ENCODE results near the gene ZBTB5.

Gene ZBTB5

DNA sequence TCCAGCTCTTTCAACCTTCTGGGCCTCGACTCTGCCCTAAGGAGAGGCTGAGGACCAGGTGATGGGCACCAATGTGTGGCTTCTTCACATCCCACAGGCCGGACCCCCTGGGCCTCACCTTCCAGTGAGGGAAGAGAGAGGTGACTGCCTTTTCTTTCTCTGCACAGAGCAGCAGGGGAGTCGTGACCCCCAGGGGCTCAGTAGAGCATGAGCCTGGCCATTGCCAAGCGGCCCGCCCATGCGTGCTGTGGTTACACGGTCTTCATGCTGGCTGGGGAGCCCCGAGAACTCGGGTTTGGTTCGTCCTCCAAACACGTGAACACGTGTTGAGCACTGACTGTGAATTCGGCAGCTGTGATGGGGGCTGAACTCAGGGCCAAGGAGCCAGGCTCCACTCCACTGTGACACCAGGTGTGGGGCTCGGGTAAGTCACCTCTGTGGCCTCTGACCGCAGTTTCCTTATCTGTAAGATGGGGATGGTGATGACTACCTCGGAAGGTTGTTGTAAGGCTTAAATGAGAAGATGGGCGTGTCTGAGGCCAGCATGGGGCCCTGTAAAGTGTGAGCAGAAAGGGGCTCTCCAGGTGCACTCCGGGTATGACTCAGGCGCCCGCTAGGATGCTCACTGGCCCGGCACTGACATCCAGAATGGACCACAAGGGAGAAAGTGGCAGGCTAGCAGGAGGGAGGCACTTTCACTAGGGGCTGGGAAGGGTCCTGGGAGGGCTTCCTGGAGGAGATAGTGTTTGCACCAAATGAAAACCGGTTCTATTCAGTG lies 56.1 kb downstream of the ZBTB5 start:
- Histone ChIP-seq H3K4me3 (ENCODE audit: low read length, poor library complexity, severe bottlenecking) (no peak overlapping the region), H3K4me2 (ENCODE audit: low read depth, low read length, poor library complexity, severe bottlenecking) (no peak overlapping the region)

DNA sequence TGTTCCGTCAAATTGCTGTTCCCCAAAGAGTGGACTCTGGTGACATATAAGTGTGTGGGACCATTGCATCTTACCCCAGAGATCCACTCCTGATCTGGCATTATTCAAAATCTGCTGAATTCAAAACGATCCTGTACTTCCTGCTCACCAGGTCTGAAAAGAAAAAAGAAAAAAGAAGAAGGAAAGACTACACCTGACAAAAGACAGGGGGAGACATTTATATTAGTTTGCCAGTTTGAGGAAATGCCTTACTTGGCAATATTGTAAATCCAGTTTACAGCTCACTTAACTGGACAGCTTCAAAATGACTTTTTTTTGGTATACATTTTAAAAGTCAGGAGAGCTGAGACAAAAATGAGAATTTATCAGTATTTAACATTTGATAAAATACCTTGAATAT lies 57.8 kb downstream of the ZBTB5 start:
- no peak overlapping the region for H3K4me2 ChIP-seq (ENCODE audit: low read depth, low read length, poor library complexity, severe bottlenecking)
- no peaks in the 10 kb centered on the region for H3K36me3 ChIP-seq (ENCODE audit: insufficient read depth, low read length)

More for the DNA sequence above, 56.1 kb downstream of the ZBTB5 start:
- TF ChIP-seq EZH2phosphoT487 (IDR thresholded peaks at IDR 0.05; ENCODE audit: borderline replicate concordance): no peak
- TF ChIP-seq, protein P1, sequence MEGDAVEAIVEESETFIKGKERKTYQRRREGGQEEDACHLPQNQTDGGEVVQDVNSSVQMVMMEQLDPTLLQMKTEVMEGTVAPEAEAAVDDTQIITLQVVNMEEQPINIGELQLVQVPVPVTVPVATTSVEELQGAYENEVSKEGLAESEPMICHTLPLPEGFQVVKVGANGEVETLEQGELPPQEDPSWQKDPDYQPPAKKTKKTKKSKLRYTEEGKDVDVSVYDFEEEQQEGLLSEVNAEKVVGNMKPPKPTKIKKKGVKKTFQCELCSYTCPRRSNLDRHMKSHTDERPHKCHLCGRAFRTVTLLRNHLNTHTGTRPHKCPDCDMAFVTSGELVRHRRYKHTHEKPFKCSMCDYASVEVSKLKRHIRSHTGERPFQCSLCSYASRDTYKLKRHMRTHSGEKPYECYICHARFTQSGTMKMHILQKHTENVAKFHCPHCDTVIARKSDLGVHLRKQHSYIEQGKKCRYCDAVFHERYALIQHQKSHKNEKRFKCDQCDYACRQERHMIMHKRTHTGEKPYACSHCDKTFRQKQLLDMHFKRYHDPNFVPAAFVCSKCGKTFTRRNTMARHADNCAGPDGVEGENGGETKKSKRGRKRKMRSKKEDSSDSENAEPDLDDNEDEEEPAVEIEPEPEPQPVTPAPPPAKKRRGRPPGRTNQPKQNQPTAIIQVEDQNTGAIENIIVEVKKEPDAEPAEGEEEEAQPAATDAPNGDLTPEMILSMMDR (conservative IDR thresholded peaks at IDR 0.05; ENCODE audit: low read length): no peak
- Histone ChIP-seq H3K79me2 (ENCODE audit: insufficient read depth, low read length) (no peaks in the 10 kb centered on the region), H3K9me3 (ENCODE audit: insufficient read depth, low read depth, low read length) (no peaks in the 10 kb centered on the region), H2AFZ (ENCODE audit: low read length) (no peak overlapping the region; the same call in 1 of the 2 replicates), H3K4me1 (ENCODE audit: insufficient read depth, low read length, poor library complexity, severe bottlenecking) (peaks cover 16% of the 10 kb centered on the region), H3F3A (ENCODE audit: low read depth) (no peaks in the 10 kb centered on the region), H3K27me3 (ENCODE audit: insufficient read depth, low read length, poor library complexity, severe bottlenecking) (no peaks in the 10 kb centered on the region), H3K36me3 (ENCODE audit: insufficient read depth, low read length) (no peaks in the 10 kb centered on the region), H4K20me1 (ENCODE audit: insufficient read depth, low read length, poor library complexity, severe bottlenecking) (no peaks in the 10 kb centered on the region), H3K9ac (ENCODE audit: low read depth, low read length, poor library complexity, severe bottlenecking) (no peak overlapping the region), H3K9me2 (replicated peaks; ENCODE audit: low read depth, low read length) (no peaks in the 10 kb centered on the region)

DNA sequence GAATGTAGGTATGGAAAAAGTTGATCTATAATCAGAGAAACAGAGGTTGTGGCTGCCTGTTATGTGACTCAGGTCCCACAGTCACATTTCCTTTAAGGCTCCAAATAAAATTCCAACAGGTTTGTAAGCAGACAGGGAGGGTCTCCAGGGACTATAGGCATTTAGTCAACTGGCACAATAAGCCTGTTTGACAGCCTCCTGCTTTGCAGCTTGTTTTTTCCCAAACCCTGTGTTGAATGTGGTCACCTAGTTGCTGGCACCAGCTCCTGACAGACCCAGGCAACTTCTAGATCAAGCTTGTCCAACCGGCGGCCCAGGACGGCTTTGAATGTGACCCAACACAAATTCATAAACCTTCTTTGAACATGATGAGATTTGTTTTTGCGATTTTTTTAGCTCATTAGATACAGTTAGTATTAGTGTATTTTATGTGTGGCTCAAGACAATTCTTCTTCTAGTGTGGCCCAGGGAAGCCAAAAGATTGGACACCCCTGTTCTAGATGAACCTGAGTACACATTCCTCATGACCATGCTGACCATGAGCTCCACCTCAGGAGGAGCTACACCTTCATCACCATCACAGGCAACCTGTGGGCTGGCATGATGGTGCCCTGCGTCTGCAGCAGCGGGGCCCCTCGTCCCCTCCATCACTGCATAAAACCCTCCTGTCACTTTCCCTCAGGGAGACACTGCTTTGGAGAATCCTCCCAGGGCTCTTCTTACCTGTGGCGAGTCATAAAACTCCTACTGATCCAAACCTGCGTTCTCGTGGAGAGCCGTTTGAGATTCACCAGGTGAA lies 58.4 kb downstream of the ZBTB5 start:
- no peaks in the 10 kb centered on the region for H4K20me1 ChIP-seq (ENCODE audit: insufficient read depth, low read length, poor library complexity, severe bottlenecking)
- H3K9me3 ChIP-seq (ENCODE audit: insufficient read depth, low read depth, low read length): no peaks in the 10 kb centered on the region
- no peaks in the 10 kb centered on the region for H3K27me3 ChIP-seq (ENCODE audit: insufficient read depth, low read length, poor library complexity, severe bottlenecking)
- H3K9ac ChIP-seq (ENCODE audit: low read depth, low read length, poor library complexity, severe bottlenecking): no peak overlapping the region
- H3K9me2 ChIP-seq (replicated peaks; ENCODE audit: low read depth, low read length): no peaks in the 10 kb centered on the region
- no peaks in the 10 kb centered on the region for H3K79me2 ChIP-seq (ENCODE audit: insufficient read depth, low read length)
- TF ChIP-seq, protein P1 (conservative IDR thresholded peaks at IDR 0.05; ENCODE audit: low read length): no peak
- TF ChIP-seq EZH2phosphoT487 (IDR thresholded peaks at IDR 0.05; ENCODE audit: borderline replicate concordance): no peak
- H3F3A ChIP-seq (ENCODE audit: low read depth): no peaks in the 10 kb centered on the region
- peak overlapping the region; percentile 56; the same call in 1 of the 2 replicates for H2AFZ ChIP-seq (ENCODE audit: low read length)
- H3K4me2 ChIP-seq (ENCODE audit: low read depth, low read length, poor library complexity, severe bottlenecking): no peak overlapping the region
- no peaks in the 10 kb centered on the region for H3K36me3 ChIP-seq (ENCODE audit: insufficient read depth, low read length)
- peaks cover 16% of the 10 kb centered on the region for H3K4me1 ChIP-seq (ENCODE audit: insufficient read depth, low read length, poor library complexity, severe bottlenecking)
- no peak overlapping the region for H3K4me3 ChIP-seq (ENCODE audit: low read length, poor library complexity, severe bottlenecking)

More for the DNA sequence above, 57.8 kb downstream of the ZBTB5 start:
- Histone ChIP-seq H3K9me3 (ENCODE audit: insufficient read depth, low read depth, low read length) (no peaks in the 10 kb centered on the region), H3K4me1 (ENCODE audit: insufficient read depth, low read length, poor library complexity, severe bottlenecking) (peaks cover 16% of the 10 kb centered on the region), H2AFZ (ENCODE audit: low read length) (peak overlapping the region; percentile 56; the same call in 1 of the 2 replicates), H3K4me3 (ENCODE audit: low read length, poor library complexity, severe bottlenecking) (no peak overlapping the region), H3K9ac (ENCODE audit: low read depth, low read length, poor library complexity, severe bottlenecking) (no peak overlapping the region), H3F3A (ENCODE audit: low read depth) (no peaks in the 10 kb centered on the region), H3K9me2 (replicated peaks; ENCODE audit: low read depth, low read length) (no peaks in the 10 kb centered on the region), H3K79me2 (ENCODE audit: insufficient read depth, low read length) (no peaks in the 10 kb centered on the region), H3K27me3 (ENCODE audit: insufficient read depth, low read length, poor library complexity, severe bottlenecking) (no peaks in the 10 kb centered on the region), H4K20me1 (ENCODE audit: insufficient read depth, low read length, poor library complexity, severe bottlenecking) (no peaks in the 10 kb centered on the region)
- TF ChIP-seq, protein P1 (conservative IDR thresholded peaks at IDR 0.05; ENCODE audit: low read length): peak; percentile 66
- no peak for TF ChIP-seq EZH2phosphoT487 (IDR thresholded peaks at IDR 0.05; ENCODE audit: borderline replicate concordance)
